Caco-2 (cell line): Measurements from ENCODE around the gene CACNA1B. TPM values are rescaled to one million over a fixed set of nuclear protein-coding genes. Genes with fewer than 3 reads are reported as not detected.
A peak's percentile ranks its signal among the peaks of the same experiment; 100 is the strongest.

ENCODE experiments used
- BruUV-seq: library from RNA; stranded (reverse); fragments of 400-500 nt; replicated peaks from 2 replicates; lab custom pipeline; 2021; lab: Mats Ljungman, UMichigan
- CTCF ChIA-PET: fragments of 300-600 bp; sonication (Branson Sonifier 250); formaldehyde crosslinking; loops from one replicate; lab custom pipeline; 2022; ENCODE audit warnings: antibody characterized with exemption; lab: Charles Lee
- POLR2A ChIA-PET: fragments of 300-600 bp; sonication (Branson Sonifier 250); formaldehyde crosslinking; loops from one replicate; lab custom pipeline; 2022; ENCODE audit warnings: antibody characterized with exemption; lab: Charles Lee
- DNase-seq, 2 experiments: peaks; one replicate each; pipeline versions ENCODE4 v3.0.0 to v3.0.0-alpha.2; 2020 to 2022
- H3K27me3 ChIP-seq: replicated peaks from 2 replicates; pipeline ENCODE4 v1.6.0; 2011; ENCODE audit warnings: low read length; ENCODE audit not compliant: control insufficient read depth, insufficient read depth
- H3K36me3 ChIP-seq: 2 replicates; pipeline ENCODE4 v1.5.1; 2011; ENCODE audit warnings: low read length; ENCODE audit not compliant: control insufficient read depth, insufficient read depth
- H3K4me1 ChIP-seq: fragments of 250-450 bp; sonication (Bioruptor Pico); 2 replicates; pipeline ENCODE4 v1.5.1; 2020; ENCODE audit warnings: mild to moderate bottlenecking
- H3K4me3 ChIP-seq: 2 replicates; pipeline ENCODE4 v1.5.1; 2011; ENCODE audit warnings: low read depth, mild to moderate bottlenecking, control low read depth, low read length
- H3K9me3 ChIP-seq: fragments of 250-450 bp; sonication (Bioruptor Pico); 2 replicates; pipeline ENCODE4 v1.5.1; 2020; ENCODE audit warnings: mild to moderate bottlenecking, moderate library complexity
- H3K27ac Mint-ChIP-seq: one replicate; pipeline ENCODE4 v1.8.0; 2022; ENCODE audit warnings: mixed read lengths; ENCODE audit not compliant: unreplicated experiment
- H3K27me3 Mint-ChIP-seq: one replicate; pipeline ENCODE4 v1.8.0; 2022; ENCODE audit warnings: mixed read lengths; ENCODE audit not compliant: insufficient read depth, unreplicated experiment
- H3K36me3 Mint-ChIP-seq: one replicate; pipeline ENCODE4 v1.8.0; 2022; ENCODE audit warnings: mild to moderate bottlenecking, mixed read lengths; ENCODE audit not compliant: insufficient read depth, unreplicated experiment
- H3K4me1 Mint-ChIP-seq: one replicate; pipeline ENCODE4 v1.8.0; 2022; ENCODE audit warnings: low read depth, mixed read lengths; ENCODE audit not compliant: unreplicated experiment
- H3K4me3 Mint-ChIP-seq: one replicate; pipeline ENCODE4 v1.8.0; 2022; ENCODE audit warnings: mild to moderate bottlenecking, moderate library complexity, mixed read lengths; ENCODE audit not compliant: unreplicated experiment
- H3K9me3 Mint-ChIP-seq: one replicate; pipeline ENCODE4 v1.8.0; 2022; ENCODE audit warnings: mixed read lengths; ENCODE audit not compliant: unreplicated experiment
- intact Hi-C: fragments of 100-400 bp; cut with micrococcal nuclease; formaldehyde crosslinking; loops from one replicate; pipeline ENCODE4 v1.10.0; 2022; ENCODE audit not compliant: unreplicated experiment
- total RNA-seq: library from RNA; stranded (reverse); gene quantifications from 2 replicates; pipeline ENCODE4 v1.2.3, GENCODE V29; 2022
- TF ChIP-seq, protein P1 (sequence below), 2 experiments: fragments of 200-600 bp in 1 of 2; IDR thresholded peaks; 1 replicate in 1 of 2; 2 replicates in 1 of 2; pipeline versions ENCODE4 v1.5.1 to v1.8.0; 2011 to 2022; ENCODE audit warnings: antibody characterized with exemption in 1 of 2, control low read depth in 1 of 2, inconsistent platforms in 1 of 2, low read depth in 1 of 2, low read length in 1 of 2, mild to moderate bottlenecking in 1 of 2, moderate library complexity in 1 of 2; ENCODE audit not compliant: insufficient read depth in 1 of 2, severe bottlenecking in 1 of 2, unreplicated experiment in 1 of 2

CACNA1B gene
- total RNA-seq, 1 experiment from 2014 or later, result 0.11 TPM

DNA sequence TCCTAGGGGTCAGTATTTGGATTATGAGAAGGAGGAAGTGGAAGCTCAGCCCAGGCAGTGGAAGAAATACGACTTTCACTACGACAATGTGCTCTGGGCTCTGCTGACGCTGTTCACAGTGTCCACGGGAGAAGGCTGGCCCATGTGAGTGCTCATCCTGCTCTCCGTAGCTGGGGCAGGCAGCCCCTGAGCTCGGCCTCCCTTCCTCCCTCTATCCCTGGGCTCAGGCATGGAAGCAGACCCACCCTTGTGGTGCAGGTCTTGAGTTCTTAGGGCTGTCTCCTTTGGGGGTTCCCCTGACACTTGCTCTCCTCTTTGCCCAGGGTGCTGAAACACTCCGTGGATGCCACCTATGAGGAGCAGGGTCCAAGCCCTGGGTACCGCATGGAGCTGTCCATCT is 180.1 kb downstream of the CACNA1B start:
- ChIA-PET POLR2A (no interaction called here), CTCF (no interaction called here)
- TF ChIP-seq, protein P1, sequence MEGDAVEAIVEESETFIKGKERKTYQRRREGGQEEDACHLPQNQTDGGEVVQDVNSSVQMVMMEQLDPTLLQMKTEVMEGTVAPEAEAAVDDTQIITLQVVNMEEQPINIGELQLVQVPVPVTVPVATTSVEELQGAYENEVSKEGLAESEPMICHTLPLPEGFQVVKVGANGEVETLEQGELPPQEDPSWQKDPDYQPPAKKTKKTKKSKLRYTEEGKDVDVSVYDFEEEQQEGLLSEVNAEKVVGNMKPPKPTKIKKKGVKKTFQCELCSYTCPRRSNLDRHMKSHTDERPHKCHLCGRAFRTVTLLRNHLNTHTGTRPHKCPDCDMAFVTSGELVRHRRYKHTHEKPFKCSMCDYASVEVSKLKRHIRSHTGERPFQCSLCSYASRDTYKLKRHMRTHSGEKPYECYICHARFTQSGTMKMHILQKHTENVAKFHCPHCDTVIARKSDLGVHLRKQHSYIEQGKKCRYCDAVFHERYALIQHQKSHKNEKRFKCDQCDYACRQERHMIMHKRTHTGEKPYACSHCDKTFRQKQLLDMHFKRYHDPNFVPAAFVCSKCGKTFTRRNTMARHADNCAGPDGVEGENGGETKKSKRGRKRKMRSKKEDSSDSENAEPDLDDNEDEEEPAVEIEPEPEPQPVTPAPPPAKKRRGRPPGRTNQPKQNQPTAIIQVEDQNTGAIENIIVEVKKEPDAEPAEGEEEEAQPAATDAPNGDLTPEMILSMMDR (IDR thresholded peaks at IDR 0.05; ENCODE audit: insufficient read depth in 1 of 2, low read depth in 1 of 2, low read length in 1 of 2, severe bottlenecking in 1 of 2, unreplicated experiment in 1 of 2), result no peak
- peaks cover 2% of the 10 kb centered on the region for H3K27me3 Mint-ChIP-seq
- H3K9me3 Mint-ChIP-seq, result no peaks in the 10 kb centered on the region
- H3K4me3 ChIP-seq, result no peak overlapping the region
- no peaks in the 10 kb centered on the region for H3K27me3 ChIP-seq
- intact Hi-C loops, result no loop called here
- no peaks in the 10 kb centered on the region for H3K9me3 ChIP-seq
- H3K36me3 Mint-ChIP-seq, result no peaks in the 10 kb centered on the region
- H3K4me1 Mint-ChIP-seq, result no peaks in the 10 kb centered on the region
- H3K4me1 ChIP-seq, result no peaks in the 10 kb centered on the region
- BruUV-seq, result no TSS peak
- no peak overlapping the region for H3K4me3 Mint-ChIP-seq
- no peaks in the 10 kb centered on the region for H3K36me3 ChIP-seq
- no peak for DNase-seq
- H3K27ac Mint-ChIP-seq, result no peak overlapping the region

GRCh38 chr9:138058181-138058580 is 180.6 kb downstream of the CACNA1B start:
- CTCF ChIA-PET, result no interaction called here
- H3K9me3 Mint-ChIP-seq, result no peaks in the 10 kb centered on the region
- H3K4me1 Mint-ChIP-seq, result no peaks in the 10 kb centered on the region
- DNase-seq, result no peak
- POLR2A ChIA-PET, result no interaction called here
- no peak overlapping the region for H3K4me3 ChIP-seq
- no peaks in the 10 kb centered on the region for H3K36me3 Mint-ChIP-seq
- no peaks in the 10 kb centered on the region for H3K27me3 ChIP-seq
- no peaks in the 10 kb centered on the region for H3K36me3 ChIP-seq
- intact Hi-C loops, result no loop called here
- H3K4me1 ChIP-seq, result no peaks in the 10 kb centered on the region
- TF ChIP-seq, protein P1 (IDR thresholded peaks at IDR 0.05; ENCODE audit: insufficient read depth in 1 of 2, low read depth in 1 of 2, low read length in 1 of 2, severe bottlenecking in 1 of 2, unreplicated experiment in 1 of 2), result no peak
- BruUV-seq, result no TSS peak
- no peak overlapping the region for H3K4me3 Mint-ChIP-seq
- peaks cover 2% of the 10 kb centered on the region for H3K27me3 Mint-ChIP-seq
- no peaks in the 10 kb centered on the region for H3K9me3 ChIP-seq
- H3K27ac Mint-ChIP-seq, result no peak overlapping the region

- intact Hi-C loops, result no loop called here
- no peaks in the 10 kb centered on the region for H3K4me1 ChIP-seq
- no peaks in the 10 kb centered on the region for H3K9me3 ChIP-seq
- Mint-ChIP-seq H3K4me3 (no peak overlapping the region), H3K4me1 (no peaks in the 10 kb centered on the region), H3K27ac (no peak overlapping the region), H3K27me3 (peaks cover 2% of the 10 kb centered on the region), H3K9me3 (no peaks in the 10 kb centered on the region), H3K36me3 (no peaks in the 10 kb centered on the region)
- H3K27me3 ChIP-seq, result no peaks in the 10 kb centered on the region
- CTCF ChIA-PET, result no interaction called here
- BruUV-seq, result no TSS peak
- TF ChIP-seq, protein P1 (IDR thresholded peaks at IDR 0.05; ENCODE audit: insufficient read depth in 1 of 2, low read depth in 1 of 2, low read length in 1 of 2, severe bottlenecking in 1 of 2, unreplicated experiment in 1 of 2), result no peak
- H3K4me3 ChIP-seq, result no peak overlapping the region
- H3K36me3 ChIP-seq, result no peaks in the 10 kb centered on the region
- peak in 1 of 2 experiments; percentile 15 for DNase-seq
- POLR2A ChIA-PET, result no interaction called here
These were observed 181.6 kb downstream of the CACNA1B start for GRCh38 chr9:138059196-138059595.
